Esophagus squamous epithelium (tissue), 5 donors: ENCODE measurements around the gene VWA3A. TPM values are rescaled to one million over a fixed set of nuclear protein-coding genes. Genes with fewer than 3 reads are reported as not detected.
"Not testable (repeated sequence)": the region's sequence is repeated elsewhere in the genome, so short reads cannot be mapped to it uniquely, and the experiment has no call there.

Experiments
- DNase-seq: peaks from one replicate; lab custom pipeline; 2025; lab: John Stamatoyannopoulos, UW
- H3K27ac ChIP-seq, 4 donors: fragments of 200-600 bp; sonication (generic); one replicate each; pipeline ENCODE4 v1.5.1; 2016 to 2019; ENCODE audit warnings: mild to moderate bottlenecking in 1 of 4
- H3K27me3 ChIP-seq, 4 donors: fragments of 200-600 bp; sonication (generic); 1 replicate in 3 of 4; 2 replicates in 1 of 4; pipeline versions ENCODE4 v1.5.1 to v1.6.0; 2017 to 2021; ENCODE audit warnings: antibody characterized with exemption in 1 of 4
- H3K36me3 ChIP-seq, 3 donors: fragments of 200-600 bp; sonication (generic); one replicate each; pipeline ENCODE4 v1.5.1; 2016 to 2019
- H3K4me1 ChIP-seq, 3 donors: fragments of 200-600 bp; sonication (generic); one replicate each; pipeline ENCODE4 v1.5.1; 2017 to 2019
- H3K4me3 ChIP-seq, 4 donors: fragments of 200-600 bp; sonication (generic); 1 replicate in 3 of 4; 2 replicates in 1 of 4; pipeline ENCODE4 v1.5.1; 2016 to 2019; ENCODE audit warnings: mild to moderate bottlenecking in 2 of 4, moderate library complexity in 1 of 4
- H3K9me3 ChIP-seq, 3 donors: fragments of 200-600 bp; sonication (generic); one replicate each; pipeline ENCODE4 v1.5.1; 2016 to 2019
- CTCF ChIP-seq, 6 experiments: fragments of 450-650 bp in 4 of 6; fragments of 200-600 bp in 2 of 6; sonication (generic) in 2 of 6; IDR thresholded peaks; one replicate each; pipeline ENCODE4 v1.5.1; 2016 to 2019; ENCODE audit warnings: antibody characterized with exemption in 6 of 6, mild to moderate bottlenecking in 4 of 6, moderate library complexity in 4 of 6
- POLR2A ChIP-seq, 4 donors: fragments of 450-650 bp; IDR thresholded peaks; one replicate each; pipeline ENCODE4 v1.6.1; 2017; ENCODE audit warnings: antibody characterized with exemption in 4 of 4, mild to moderate bottlenecking in 4 of 4, moderate library complexity in 3 of 4
- WGBS, 2 donors: methylation state at CpG; one replicate each; pipeline ENCODE4 v1.1.5; 2018; 5-methylcytosine and 5-hydroxymethylcytosine counted together
- intact Hi-C: fragments of 100-400 bp; cut with DNase I; formaldehyde crosslinking; loops from one replicate; pipeline ENCODE4 v1.15.0; 2022
- total RNA-seq, 4 donors: library from RNA; depleted of rRNA; stranded (reverse); fragments of >200 nt; gene quantifications; one replicate each; pipeline ENCODE4 v1.1.0, GENCODE V29; 2016
- donor health status: DM: yes; HTN: yes; CAD: no.

The VWA3A gene
- not detected for total RNA-seq

- WGBS, 2 donors: 54 to 65% methylated on average over 6 to 9 of the region's 9 CpGs
- peaks cover 0 to 19% (median 0%) of the 10 kb centered on the region in 4 donors for H3K27me3 ChIP-seq
- H3K9me3 ChIP-seq: no peaks in the 10 kb centered on the region
- no peaks in the 10 kb centered on the region for H3K4me1 ChIP-seq
- intact Hi-C loops: no loop called here
- H3K4me3 ChIP-seq: no peak within 1 kb of the TSS
- H3K27ac ChIP-seq: no peak within 1 kb of the TSS
- no peak for DNase-seq
- H3K36me3 ChIP-seq: no peaks in the 10 kb centered on the region
- TF ChIP-seq CTCF (IDR thresholded peaks at IDR 0.05): no peak
- TF ChIP-seq POLR2A (IDR thresholded peaks at IDR 0.05): no peak
Observed at GRCh38 chr16:22092143-22092933, at the start of gene VWA3A. Gene VWA3A, plus strand, starts transcription at chr16:22092541. Its CDS starts 97 bp downstream, at chr16:22092638.

GRCh38 chr16:22043882-22044281 is 48.5 kb upstream of the VWA3A start:
- intact Hi-C loops, H3K4me3 ChIP-seq, H3K27ac ChIP-seq, H3K4me1 ChIP-seq, H3K9me3 ChIP-seq, H3K27me3 ChIP-seq, DNase-seq: not testable (repeated sequence)
- WGBS, 2 donors: 84 to 93% methylated on average over 3 of the region's 3 CpGs
- H3K36me3 ChIP-seq: peaks cover 0 to 12% (median 0%) of the 10 kb centered on the region in 3 donors

GRCh38 chr16:22045888-22046287 is 46.5 kb upstream of the VWA3A start:
- WGBS, 2 donors: 57 to 61% methylated on average over 5 of the region's 5 CpGs
- H3K4me3 ChIP-seq, DNase-seq, H3K36me3 ChIP-seq, H3K9me3 ChIP-seq, H3K27ac ChIP-seq, intact Hi-C loops, H3K27me3 ChIP-seq, H3K4me1 ChIP-seq: not testable (repeated sequence)

GRCh38 chr16:22050963-22051362 is 41.4 kb upstream of the VWA3A start:
- Histone ChIP-seq H3K27me3 (no peaks in the 10 kb centered on the region), H3K36me3 (no peaks in the 10 kb centered on the region), H3K9me3 (no peaks in the 10 kb centered on the region), H3K4me3 (no peak overlapping the region), H3K4me1 (peaks cover 0 to 6% (median 0%) of the 10 kb centered on the region in 3 donors), H3K27ac (no peak overlapping the region)
- intact Hi-C loops: no loop called here
- 54 to 64% methylated on average over 4 of the region's 4 CpGs for WGBS, 2 donors
- no peak for DNase-seq
- TF ChIP-seq CTCF (IDR thresholded peaks at IDR 0.05) (no peak), POLR2A (IDR thresholded peaks at IDR 0.05) (no peak)

- Histone ChIP-seq H3K27me3 (no peaks in the 10 kb centered on the region), H3K9me3 (no peaks in the 10 kb centered on the region), H3K4me1 (no peaks in the 10 kb centered on the region), H3K36me3 (no peaks in the 10 kb centered on the region), H3K27ac (no peak overlapping the region), H3K4me3 (no peak overlapping the region)
- WGBS, 2 donors: 65 to 68% methylated on average over 6 of the region's 6 CpGs
- DNase-seq: no peak
- no peak for TF ChIP-seq CTCF (IDR thresholded peaks at IDR 0.05)
- no peak for TF ChIP-seq POLR2A (IDR thresholded peaks at IDR 0.05)
- intact Hi-C loops: no loop called here
Observed at GRCh38 chr16:22052980-22053379, 39.4 kb upstream of the VWA3A start.

- no peak for TF ChIP-seq POLR2A (IDR thresholded peaks at IDR 0.05)
- H3K27me3 ChIP-seq: no peaks in the 10 kb centered on the region
- no peaks in the 10 kb centered on the region for H3K4me1 ChIP-seq
- WGBS, 2 donors: 89 to 93% methylated on average over 4 of the region's 4 CpGs
- no peaks in the 10 kb centered on the region for H3K36me3 ChIP-seq
- H3K27ac ChIP-seq: no peak overlapping the region
- DNase-seq: no peak
- intact Hi-C loops: no loop called here
- no peaks in the 10 kb centered on the region for H3K9me3 ChIP-seq
- no peak overlapping the region for H3K4me3 ChIP-seq
Observed at GRCh38 chr16:22053921-22054341, 38.4 kb upstream of the VWA3A start.
